GM21390 (cell line): ENCODE measurements around the gene PRX.
"Not testable (repeated sequence)": the region's sequence is repeated elsewhere in the genome, so short reads cannot be mapped to it uniquely, and the experiment has no call there.

Source experiments
- ATAC-seq: cut with Tn5 transposase; IDR thresholded peaks from one replicate; pipeline ENCODE4 v1.9.1; 2021; ENCODE audit not compliant: unreplicated experiment

PRX gene

DNA sequence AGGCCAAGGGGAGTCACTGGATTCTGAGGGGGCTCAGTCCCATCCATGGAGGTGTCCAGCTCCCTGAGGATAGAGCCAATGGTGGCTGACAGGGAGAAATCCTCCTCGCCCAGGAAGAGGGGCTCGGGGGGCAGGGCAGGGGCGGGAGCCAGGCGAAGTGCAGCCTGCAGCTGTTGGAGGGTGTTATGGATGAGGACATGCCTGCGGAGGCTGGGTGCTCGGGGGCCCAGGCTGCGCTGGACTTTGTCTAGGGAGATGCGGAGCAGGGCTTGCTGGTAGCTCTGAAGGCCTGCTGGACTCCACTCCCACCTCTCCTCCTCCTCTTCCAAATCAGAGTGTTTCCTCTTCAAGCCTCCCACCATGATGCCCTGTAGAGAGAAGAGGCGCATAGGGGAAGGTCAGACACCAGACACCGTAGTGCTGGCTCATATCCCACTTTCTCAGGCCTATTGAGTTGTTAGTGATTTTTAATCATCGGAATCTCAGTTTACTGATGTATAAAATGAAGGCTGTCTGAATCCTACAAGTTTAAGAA is 28.6 kb upstream of the PRX start:
- ATAC-seq, result no peak

DNA sequence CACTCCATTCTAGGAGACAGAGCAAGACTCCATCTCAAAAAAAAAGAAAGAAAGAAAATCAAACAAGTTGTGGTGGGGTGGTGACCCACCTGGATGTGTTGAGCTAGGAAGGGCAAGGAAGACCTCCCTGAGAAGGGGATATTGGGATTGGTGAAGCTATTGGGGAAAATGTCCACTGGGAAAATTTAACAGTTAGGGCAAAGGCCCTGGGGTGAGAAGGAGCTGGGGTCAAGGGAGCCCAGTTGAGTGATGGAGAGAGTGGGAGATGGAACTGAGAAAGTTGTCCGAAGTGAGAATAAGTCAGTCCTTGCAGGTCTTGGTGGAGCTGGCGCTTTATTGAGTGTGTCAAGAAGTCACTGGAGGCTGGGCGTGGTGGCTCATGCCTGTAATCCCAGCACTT is 25.1 kb upstream of the PRX start:
- ATAC-seq, result no peak

DNA sequence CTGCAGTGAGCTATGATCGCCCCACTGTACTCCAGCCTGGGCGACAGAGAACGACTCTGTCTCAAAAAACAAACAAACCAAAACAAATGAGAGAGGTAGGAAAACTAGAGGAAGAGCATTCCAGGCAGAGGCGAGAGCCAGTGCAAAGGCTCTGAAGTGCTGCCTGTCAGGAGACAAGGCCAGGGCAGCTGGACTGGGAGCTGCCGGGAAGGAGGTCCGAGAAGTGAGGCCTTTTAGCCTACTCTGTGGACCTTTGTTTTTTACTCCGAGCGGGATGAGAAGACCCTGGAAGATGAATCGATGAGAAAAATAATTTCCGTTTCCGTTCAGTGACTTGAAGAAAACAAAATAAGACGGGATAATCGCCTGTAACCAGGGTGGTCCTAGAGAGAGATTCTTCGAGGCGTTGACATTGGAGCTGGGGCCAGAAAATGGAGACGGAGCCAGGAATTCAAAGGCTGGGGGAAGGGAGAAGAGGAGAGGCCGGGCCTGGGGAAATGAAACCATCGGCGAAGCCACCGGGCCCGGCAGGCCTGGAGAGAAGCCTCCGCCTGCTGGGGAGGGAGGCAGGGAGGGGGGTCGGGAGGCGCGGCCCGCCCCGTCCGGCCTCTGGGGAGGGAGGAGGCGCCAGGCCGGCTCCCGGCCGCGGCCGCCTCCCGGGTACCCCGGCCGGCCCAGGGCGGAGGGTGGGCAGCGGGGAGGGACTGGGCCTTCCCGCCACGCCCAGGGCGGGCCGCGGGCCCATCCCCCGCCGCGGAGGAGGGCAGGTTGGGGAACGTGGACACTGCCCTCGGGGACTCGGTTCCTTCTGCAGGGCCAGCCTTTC is 20.4 kb upstream of the PRX start:
- peak; percentile 62 for ATAC-seq

DNA sequence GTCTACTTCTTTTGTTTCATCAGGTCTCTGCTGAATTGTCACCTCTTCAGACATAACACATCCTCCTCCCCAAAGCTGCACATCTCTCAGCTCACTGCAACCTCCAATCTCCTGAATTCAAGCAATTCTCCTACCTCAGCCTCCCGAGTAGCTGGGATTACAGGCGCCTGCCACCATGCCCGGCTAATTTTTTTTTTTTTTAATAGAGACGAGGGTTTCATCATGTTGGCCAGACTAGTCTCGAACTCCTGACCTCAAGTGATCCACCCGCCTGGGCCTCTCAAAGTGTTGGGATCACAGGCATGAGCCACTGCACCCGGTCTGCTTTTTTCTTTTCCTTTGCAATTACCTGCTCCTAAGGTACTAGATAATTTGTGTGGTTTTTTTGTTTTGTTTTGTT is 19.6 kb upstream of the PRX start:
- not testable (repeated sequence) for ATAC-seq

DNA sequence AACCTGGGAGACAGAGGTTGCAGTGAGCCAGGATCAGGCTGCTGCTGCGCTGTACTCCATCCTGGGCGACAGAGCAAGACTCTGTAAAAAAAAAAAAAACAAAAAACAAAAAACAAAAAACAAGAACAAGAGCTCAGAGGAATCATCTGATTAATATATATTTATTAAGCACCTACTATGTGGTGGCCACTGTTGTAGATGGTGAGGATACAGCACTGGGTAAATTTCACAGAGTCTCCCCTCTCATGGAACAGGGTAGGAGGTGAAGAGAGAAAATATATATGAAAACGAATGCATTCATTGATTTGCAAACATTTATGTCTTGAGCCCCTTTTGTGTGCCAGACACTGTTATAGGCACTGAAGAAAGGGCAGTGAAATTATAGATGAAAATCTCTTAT is 18.5 kb upstream of the PRX start:
- ATAC-seq, result no peak

DNA sequence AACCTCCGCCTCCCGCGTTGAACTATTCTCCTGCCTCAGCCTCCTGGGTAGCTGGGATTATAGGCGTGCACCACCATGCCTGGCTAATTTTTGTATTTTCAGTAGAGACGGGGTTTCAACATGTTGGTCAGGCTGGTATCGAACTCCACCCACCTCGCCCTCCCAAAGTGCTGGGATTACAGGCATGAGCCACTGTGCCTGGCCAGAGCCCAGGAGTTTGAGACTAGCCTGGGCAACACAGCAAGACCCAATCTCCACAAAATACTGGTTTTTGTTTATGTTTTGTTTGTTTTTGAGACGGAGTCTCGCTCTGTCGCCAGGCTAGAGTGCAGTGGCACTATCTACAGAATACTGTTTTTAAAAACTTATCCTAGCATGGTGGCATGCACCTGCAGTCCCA is 17.1 kb upstream of the PRX start:
- ATAC-seq, result not testable (repeated sequence)

DNA sequence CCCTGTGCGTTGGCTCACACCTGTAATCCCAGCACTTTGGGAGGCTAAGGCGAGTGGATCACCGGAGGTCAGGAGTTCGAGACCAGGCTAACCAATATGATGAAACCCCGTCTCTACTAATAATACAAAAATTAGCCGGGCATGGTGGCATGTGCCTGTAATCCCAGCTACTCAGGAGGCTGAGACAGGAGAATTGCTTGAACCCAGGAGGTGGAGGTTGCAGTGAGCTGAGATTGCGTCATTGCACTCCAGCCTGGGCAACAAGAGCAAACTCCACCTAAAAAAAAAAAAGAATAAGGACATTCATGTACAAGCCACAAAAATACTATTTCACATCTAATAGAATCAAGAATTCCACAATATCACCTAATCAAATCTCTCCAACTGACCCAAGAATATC is 15.0 kb upstream of the PRX start:
- ATAC-seq, result not testable (repeated sequence)

DNA sequence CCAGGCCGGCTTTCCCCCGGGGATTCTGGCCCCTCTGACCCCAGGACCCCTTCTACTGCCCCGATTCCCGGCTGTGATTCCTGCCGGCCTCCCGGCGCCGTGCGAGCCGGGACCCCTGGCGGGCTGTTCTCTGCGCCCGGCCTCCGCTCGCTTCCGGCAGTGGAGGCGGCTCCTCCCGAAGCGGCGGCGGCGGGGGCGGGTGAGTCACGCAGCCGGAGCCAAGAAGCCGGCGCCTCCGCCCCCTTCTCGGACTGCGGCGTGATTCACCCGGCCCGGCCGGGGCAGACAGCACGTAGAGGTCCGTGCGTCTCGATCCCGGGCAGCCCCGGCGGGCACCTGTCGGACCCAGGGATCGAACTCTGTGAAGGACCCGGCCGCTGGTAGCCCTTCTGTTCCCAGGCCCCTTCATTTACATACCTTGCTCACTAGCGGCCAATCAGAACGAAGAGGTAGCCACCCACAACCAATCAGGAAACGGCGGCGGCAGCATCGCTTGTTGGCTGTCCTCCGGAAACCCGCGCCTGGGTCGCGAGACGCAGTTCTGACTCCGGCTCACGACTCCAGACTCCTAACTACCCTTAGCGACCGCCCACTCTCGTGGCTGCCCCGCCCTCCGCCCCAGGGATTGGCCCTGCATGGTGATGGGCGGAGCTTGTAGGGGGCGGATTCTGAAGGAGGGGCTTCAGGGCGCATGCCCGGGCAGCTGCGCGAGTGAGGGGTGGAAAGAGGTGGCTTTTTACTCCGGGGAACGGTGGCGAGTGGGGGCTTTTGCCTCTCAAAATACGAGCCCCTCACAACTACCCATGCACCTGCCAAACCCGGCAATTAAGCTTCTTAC is 12.5 kb upstream of the PRX start, which contains the start of gene SERTAD1:
Gene SERTAD1 (minus strand): TSS at position 543 of the 838 bp plus-strand sequence. CDS start 2,446 bp downstream, outside the sequence.
- ATAC-seq, result peak; percentile 78

DNA sequence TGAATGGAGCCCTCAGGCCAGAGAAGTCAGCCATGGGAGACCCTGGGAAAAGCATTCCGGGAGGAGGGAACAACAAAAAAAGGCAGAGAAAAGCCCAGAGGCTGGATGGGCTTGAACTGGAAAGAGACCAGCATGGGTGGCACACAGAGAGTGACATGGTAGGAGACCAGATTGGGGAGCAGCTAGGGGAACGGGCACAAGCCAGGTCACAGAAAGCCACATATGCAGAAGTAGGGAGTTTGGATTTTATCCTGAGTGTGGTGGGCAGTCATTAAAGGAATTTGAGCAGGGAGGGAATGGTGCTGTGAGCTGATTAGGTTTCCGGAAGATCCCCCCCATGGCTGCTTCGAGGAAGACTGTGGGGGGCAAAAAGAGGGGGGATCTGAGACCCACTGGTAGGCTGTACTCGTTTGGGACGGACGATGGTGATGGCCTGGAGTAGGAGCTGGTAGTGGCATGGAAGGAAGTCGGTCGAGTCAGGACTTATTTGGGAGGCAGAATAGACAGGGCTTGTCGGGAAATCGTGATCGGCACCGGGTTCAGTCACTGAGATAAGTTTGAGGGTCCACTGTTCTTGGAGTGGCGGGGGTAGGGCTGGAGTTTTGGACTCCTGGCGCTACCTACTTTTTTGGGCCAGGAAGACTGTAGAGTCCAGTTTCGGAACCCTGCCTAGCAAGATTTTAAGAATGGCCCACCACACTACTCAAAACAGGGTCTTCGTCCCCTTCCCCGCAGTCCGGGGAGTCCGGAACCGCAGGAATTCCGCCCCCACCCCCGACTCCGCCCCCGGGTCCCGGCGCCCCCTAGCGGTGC is 11.7 kb upstream of the PRX start:
- ATAC-seq, result no peak

DNA sequence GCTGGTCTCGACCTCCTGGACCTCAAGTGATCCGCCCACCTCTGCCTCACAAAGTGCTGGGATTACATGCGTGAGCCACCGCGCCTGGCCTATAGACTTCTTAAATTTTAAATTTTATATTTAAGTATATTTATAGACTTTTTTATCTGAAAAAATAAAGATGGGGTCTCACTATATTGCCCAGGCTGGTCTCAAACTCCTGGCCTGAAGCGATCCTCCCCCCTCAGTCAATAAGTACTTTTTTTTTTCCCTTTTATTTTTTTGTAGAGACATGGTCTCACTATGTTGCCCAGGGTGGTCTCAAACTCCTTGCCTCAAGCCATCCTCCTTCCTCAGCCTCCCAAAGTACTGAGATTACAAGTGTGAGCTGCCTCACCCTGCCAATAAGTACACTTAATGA is 10.8 kb upstream of the PRX start:
- ATAC-seq, result no peak

DNA sequence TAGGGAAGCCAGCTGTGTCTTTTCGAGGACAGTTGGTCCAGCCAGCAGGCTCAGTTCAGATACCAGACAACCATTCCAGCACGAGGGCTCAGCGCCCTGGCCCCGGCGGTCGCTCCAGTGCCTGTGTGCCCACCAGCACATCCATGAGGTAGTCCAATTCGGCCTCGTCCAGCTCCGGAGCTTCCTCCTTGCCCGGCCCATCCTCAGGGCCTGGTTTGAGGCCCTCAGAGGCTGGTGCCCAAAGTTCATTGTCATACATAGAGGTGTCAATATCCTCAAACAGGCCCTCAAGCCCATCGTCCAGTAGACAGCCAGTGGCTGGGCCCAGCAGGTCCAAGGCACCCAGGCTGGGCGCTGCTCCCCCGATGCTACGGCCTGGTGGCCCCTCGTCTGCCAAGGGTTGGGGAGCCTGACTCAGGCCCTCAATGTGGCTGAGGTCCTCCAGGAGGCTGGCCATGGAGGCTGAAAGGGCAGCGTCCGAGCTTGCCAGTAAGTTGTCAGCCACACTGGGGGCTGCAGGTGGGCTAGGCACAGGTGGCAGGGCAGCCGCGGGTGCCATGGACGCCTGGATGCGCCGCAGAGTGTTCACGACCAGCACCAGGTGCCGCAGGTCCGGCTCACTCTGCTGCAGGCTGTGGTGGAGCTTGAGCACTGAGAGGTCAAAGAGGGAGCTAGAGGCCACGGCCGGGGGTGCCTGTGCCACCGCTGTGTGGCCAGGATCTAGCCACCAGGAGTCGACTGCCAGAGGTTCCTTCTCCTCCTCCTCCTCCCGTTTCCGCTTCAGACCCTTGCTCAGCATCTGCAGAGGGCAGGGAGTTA is 9.8 kb upstream of the PRX start:
- no peak for ATAC-seq

DNA sequence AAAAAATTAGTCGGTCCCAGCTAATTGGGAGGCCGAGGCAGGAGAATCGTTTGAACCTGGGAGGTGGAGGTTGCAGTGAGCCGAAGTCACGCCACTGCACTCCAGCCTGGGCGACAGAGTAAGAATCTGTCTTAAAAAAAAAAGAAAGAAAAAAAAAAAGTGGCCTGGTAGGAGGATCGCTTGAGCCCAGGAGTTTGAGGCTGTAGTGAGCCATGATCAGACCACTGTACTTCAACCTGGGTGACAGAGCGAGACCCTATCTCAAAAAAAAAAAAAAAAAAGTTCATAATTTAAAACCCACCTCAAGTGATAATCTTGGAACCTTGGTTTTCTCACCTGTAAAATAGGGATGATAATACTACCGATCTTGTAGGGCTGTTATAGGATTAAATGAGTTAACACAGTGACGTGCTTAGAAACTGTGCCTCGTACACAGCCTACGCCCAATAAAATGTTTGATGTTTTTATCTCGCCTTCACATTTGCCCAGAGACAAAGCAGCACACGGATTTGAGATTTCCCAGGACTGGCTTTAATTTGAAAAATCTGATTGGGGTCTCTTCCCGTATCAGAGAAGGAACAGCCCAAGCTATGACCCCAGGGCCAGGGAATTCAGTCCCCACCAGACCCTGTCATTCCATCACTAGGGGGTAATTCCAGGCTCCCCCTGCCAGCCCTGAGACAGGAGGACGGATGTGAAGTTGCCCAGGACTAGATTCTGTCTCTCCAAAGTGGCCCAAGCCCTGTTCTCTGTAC is 9.0 kb upstream of the PRX start:
- ATAC-seq, result no peak

DNA sequence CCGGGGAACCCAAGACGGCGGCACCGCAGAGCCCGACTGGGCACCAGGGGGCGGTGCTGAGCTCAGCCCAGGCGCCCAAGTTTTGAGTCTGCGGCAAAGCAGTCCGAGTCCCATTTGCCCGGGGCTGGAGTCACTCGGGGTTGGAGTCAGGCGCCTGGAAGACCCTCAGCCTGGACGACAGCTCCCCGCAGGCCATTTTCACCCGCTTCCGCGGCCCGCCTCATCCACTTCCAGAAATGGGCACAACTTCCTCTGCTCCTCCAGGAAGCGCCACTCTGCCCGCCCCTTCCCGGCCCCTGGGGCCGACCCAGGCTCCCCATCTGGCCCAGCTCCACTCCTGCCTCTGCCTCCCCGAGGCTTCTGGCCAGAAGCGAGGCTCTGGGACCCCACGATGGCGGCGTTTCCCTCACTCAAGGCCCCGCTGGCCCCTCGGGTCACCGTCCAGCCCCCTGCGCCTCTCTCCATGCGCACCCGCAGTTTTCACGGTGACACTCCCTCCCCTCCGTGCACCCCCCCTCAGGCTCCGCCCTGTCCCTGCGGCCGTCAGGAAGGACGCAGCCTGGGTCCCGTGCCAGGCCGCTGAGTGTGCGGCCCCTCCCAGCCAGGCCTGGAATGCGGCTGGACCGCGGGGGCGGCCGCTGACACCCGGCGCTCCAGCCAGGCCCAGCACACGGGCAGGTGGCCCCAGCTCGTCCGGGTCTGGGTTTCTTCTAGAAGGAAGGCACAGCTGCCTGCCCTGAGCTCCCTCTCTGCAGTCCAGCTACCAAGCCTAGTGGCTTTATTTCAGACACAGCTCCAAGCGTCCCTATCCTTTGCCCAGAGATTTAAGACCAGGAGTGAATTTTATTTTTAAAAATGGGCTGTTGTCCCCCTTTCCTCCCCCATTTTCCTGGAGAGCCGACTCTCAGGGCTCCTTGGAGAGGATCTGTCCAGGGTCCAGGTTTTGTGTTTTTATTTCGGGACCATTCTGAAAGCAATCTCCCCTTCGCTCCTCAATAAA is 7.9 kb upstream of the PRX start:
- ATAC-seq, result peak; percentile 37

DNA sequence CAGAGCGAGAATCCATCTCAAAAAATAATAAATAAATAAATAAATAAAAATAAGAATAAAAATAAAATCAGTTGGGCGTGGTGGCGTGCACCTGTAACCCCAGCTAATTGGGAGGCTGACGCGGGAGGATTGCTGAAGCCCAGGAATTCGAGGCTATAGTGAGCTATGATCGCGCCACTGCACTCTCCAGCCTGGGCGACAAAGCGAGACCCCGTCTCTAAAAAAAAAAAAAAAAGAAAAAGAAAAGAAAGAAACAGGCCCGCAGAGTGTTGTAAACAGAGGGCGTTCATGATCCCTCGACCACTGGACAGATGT is 7.2 kb upstream of the PRX start:
- ATAC-seq, result no peak

DNA sequence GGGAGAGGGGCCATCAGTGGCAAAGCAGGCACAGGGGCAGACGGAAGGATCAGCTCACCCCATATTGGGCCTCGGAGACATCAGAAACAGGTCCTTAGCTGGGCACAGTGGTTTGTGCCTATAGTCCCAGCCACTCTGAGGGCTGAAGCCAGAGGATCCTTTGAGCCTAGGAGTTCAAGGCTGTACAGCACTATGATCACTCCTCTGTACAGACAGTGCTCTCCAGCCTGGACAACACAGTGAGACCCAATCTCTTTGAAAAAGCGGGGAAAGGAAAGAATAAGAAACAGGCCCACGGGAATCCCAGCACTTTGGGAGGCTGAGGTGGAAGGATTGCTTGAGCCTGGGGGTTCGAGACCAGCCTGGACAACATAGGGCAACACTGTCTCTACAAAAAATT is 6.6 kb upstream of the PRX start:
- ATAC-seq, result no peak

DNA sequence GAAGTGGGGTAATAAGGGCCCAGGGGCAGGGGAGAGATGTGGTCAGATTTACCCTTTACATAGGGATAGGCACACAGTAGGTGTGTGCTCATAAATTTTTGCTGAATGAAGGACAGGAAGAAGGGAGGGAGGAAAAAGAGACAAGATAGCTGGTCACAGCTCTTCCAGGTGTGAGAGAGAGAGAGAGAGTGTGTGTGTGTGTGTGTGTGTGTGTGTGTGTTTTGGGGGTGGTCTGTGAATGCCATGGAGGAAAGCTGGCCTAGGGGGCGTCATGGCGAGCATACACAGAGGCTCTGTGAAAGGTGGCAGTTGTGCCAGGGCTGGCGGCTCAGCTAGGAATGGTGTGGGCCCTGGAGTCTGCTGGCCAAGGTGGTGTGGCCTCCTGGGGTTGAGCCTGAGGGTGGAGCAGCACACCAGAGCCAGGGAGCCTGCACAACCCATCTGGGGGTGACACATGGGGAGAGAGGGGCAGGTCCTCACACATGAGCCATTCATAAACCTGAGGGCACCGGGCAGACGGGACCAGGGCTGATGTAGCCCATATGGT is 6.0 kb upstream of the PRX start:
- no peak for ATAC-seq

DNA sequence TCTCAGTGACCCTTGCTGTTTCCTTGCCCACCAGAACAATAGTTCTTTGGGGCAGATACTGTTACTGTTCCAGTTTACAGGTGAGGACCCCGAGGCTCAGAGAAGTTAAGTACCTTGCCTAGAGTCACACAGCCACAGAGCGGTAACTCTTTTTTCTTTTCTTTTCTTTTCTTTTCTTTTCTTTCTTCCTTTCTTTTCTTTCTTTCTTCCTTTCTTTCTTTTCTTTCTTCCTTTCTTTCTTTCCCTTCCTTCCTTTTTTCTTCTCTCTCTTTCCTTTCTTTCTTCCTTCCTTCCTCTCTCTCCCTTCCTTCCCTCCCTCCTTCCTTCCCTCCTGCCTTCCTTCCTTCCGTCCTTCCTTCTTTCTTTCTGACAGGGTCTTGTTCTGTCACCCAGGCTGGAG is 4.9 kb upstream of the PRX start:
- no peak for ATAC-seq

DNA sequence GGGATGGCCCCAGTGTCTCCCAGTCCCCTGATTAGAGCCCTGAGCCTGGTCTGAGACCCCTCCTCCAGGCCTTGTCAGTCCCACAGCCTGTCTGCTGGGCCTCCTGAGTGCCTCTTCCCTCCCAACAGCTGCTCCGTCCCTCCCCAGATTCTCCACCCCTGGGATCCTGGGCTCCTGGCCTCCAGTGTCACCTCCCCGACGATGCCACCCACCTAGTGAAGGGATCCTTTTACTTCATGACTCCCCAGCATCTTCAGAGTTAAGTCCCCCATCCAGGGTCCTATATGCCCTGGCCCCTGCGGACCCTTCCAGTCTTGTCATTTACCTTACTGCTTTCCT is 4.4 kb upstream of the PRX start:
- no peak for ATAC-seq
